Activated CD8-positive, alpha-beta memory T cell treated with anti-CD3 and anti-CD28 coated beads for 1 hour (primary cell): ENCODE data around the gene RAB17.

Experiments used
- DNase-seq, 2 donors: peaks; one replicate each; pipeline ENCODE4 v3.0.0-alpha.2; 2020; ENCODE audit warnings: low read depth in 1 of 2; ENCODE audit errors: extremely low read depth in 1 of 2

The RAB17 gene

GRCh38 chr2:237581326-237581725, 9.2 kb downstream of the RAB17 start:
- no peak for DNase-seq

- DNase-seq = no peak
Measured at GRCh38 chr2:237577956-237578870, 12.3 kb downstream of the RAB17 start.

DNA sequence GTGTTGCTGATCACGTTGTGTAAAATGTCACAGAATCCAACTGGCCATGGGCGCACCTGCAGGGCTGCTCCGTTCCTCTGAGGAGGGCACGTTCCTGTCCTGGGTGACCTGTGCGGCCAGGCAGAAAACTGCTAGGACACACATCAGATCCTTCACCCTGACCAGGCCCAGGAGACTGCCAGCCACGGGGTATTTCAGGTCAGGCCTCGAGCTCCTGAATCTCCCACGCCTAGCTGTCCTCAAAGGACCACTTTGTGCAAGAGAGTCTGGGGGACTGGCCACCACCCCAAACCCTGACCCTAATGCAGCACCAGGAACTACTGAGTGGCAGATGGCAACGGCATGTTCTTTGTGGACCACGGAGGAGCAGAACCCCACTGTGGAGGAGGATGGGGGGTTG, 13.1 kb downstream of the RAB17 start:
- DNase-seq = no peak

GRCh38 chr2:237576974-237577373, 13.6 kb downstream of the RAB17 start:
- no peak for DNase-seq

DNA sequence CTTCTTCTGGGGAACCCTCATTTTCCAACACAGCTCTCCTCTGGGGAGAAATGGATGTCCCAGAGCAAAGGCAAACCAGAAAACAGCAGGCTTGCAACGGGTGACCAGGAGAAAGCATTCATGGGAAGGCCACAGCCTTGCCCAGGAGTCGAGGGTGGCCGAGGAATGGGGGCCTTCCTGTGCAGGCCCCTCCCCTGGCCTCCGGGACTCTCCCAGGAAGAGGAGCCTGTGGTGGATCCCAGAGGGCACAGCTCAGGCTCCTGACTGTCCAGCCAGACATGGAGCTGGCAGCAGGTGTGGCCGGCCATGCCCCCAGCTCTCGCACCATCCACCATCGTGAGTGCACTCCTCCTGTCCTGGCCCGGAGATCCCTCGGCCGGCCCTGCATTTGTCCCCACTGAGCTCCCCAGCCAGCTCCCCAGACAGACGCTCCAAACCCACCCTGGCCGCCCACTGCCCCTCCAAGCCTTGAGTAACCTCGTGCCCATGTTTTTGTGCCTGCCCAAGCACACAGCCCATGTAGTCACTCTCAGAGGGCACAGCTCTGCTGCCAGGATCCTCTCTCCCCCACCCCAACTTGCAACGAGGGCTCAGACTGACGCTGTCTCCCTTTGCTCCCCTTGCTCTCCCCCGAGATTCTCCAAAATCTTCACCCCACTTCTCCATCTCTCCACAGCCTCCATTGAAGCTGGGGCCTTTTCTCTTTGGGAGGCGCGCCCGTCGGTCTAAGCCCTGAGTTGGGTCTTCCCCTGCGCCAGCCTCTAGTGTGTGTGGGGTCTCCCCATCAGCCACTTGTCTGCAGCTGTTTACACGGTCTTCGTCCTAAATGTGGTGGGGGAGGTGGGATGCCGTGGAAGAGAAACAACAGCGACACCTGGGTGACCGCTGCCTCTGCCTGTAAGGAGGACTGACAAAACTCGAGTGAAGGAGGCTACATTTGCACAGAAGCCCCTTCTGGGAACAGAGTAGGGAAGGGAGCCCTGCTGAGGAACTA, 14.4 kb downstream of the RAB17 start:
- no peak for DNase-seq

GRCh38 chr2:237574894-237575868, 15.4 kb downstream of the RAB17 start:
- DNase-seq = no peak

- no peak for DNase-seq
Measured at GRCh38 chr2:237574467-237574866, 16.1 kb downstream of the RAB17 start.

DNA sequence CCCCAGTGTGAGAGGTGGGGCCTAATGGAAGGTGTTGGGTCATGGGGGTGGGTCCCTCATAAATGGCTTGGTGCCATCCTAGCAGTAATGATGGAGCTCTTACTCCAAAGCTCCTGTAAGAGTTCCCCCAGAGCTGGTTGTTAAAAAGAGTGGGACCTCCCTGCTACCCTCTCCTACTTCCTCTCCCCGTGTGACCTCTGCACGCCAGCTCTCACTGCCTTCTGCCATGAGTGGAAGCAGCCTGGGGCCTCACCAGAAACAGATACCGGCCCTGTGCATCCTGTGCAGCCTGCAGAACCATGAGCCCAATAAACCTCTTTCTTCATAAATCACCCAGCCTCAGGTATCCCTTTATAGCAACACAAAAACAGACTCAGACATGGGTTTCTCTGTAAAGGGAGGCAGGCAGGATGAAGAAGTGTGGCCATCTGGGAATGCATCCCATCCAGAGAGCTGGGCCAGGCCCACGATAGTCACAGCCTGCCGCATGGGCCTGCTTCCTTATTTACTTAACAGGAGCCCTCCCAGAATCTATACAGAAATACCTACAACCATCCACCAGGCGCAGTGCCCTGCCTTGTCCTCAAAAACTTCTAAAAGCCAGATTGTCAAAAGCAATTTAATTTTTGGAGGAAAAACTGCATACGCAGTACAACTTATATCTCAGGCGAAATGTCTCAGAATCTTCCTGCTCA, 16.7 kb downstream of the RAB17 start:
- no peak for DNase-seq

- no peak for DNase-seq
Measured at GRCh38 chr2:237572742-237573101, 17.8 kb downstream of the RAB17 start.

GRCh38 chr2:237572021-237572741, 18.4 kb downstream of the RAB17 start:
- DNase-seq = peak; percentile 70 to 83

DNA sequence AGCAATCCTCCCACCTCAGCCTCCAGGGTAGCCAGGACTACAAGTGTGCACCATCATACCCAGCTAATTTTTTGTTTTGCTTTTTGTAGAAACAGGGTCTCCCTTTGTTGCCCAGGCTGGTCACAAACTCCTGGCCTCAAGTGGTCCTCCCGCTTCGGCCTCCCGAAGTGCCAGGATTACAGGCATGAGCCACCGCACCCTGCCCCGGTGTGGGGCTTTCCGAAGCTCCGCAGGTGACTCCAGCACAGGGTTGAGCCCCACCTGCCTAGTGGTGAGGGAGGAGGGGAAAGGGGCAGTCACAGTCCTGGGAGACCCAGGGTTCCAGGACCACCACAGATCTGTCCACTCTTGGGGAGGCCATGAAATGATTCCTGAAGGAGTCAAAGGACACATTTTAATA, 19.0 kb downstream of the RAB17 start:
- no peak for DNase-seq

- DNase-seq = no peak
Measured at GRCh38 chr2:237570776-237571335, 19.7 kb downstream of the RAB17 start.

DNA sequence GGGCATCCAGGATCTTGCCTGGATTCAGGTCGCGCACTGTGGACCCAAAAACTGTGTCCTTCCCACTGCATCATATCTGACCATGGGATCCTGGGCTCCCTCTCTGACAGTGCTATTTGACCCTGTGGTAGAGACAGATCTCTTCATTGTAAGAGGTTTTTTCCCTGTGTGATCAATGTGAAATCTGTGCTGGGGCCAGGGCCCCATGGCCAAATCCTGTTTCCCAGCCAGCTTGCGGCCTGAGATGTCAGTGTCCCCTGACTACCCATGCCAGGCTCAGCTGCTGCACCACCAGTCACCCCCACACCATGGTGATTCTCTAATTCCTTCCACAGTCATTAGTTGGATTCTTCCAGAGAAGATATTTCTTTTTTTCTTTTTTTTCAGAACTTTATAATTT, 20.6 kb downstream of the RAB17 start:
- DNase-seq = no peak

- no peak for DNase-seq
Measured at GRCh38 chr2:237569041-237569440, 21.5 kb downstream of the RAB17 start.

DNA sequence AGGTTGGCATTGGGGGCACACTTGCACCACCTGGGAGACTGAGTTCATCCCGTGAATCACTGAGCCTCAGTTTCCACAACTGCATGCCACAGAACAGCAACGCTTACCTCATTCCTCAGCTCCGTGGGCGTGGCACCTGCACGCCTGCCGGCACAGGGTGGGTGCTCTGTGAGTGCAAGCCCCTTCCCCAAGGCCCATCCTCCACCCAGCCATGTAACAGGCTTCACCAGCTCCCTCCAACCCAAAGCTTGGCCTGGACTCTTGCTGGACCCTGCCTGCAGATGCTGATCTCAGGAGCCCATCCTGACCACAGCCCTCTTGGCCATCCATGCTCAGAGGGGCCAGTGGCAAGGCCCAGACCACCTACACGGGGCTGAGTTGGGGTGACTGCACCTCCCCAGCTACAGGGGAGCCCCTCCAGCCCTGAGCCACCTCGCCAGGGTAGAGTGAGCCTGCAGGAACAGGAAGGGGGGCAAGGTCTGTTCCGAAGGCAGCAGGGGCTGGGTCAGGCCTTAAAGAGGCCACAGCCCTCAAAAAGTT, 22.3 kb downstream of the RAB17 start:
- DNase-seq = no peak

DNA sequence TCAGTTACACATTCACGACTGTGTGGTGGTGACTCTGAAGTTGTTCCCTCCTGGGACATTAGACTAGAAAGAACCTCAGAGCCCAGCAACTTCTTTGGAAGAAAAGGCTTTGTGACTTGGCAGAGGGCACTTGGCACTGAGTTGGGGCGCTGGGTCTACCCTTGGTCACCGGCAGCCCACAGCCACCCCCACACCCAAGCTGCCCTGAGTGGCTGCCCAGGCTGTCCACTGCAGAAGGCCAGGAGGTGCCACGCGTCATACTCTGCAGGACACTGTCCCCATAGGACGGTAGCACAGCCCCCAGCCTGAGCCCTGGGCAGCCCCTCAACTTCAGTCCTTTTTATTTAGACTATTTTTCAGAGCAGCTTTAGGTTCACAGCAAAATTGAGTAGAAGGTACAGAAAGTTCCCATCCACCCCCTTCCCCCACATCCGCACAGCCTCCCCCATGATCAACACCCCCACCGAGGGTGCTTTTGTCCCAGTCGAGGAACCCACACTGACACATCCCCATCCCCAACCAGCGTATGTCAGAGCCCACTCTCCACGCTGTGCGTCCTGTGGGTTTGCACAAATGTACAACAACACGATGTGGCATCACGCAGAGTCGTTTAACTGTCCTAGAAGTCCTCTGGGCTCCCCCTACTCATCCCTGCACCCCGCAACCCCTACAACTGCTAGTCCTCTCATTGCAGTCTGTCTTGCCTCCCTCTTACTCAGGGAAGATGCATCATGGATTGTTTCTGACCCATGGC, 23.1 kb downstream of the RAB17 start:
- no peak for DNase-seq

GRCh38 chr2:237566401-237567235, 23.9 kb downstream of the RAB17 start, which contains the start of gene PRLH:
TSS of gene PRLH (plus strand) at chr2:237566574. CDS start at chr2:237566574, 0 bp downstream.
- no peak for DNase-seq
